Memory B cell (primary cell): Measurements from ENCODE around the gene GALNT17.

ENCODE experiments used
- ATAC-seq: fragments of 150-1000 bp; cut with Tn5 transposase; 2 replicates; pipeline ENCODE4 v1.10.0; 2021; ENCODE audit warnings: low read depth, mild to moderate bottlenecking, moderate library complexity
- DNase-seq, 2 donors: peaks; one replicate each; pipeline ENCODE4 v3.0.0; 2022; ENCODE audit warnings: low spot score in 2 of 2
- H3K27ac Mint-ChIP-seq: one replicate; pipeline ENCODE4 v1.8.0; 2022; ENCODE audit warnings: mild to moderate bottlenecking, moderate library complexity, mixed read lengths
- H3K27me3 Mint-ChIP-seq: one replicate; pipeline ENCODE4 v1.8.0; 2022; ENCODE audit warnings: mixed read lengths
- H3K36me3 Mint-ChIP-seq: one replicate; pipeline ENCODE4 v1.8.0; 2022; ENCODE audit warnings: mild to moderate bottlenecking, mixed read lengths
- H3K4me1 Mint-ChIP-seq: one replicate; pipeline ENCODE4 v1.8.0; 2022; ENCODE audit warnings: mixed read lengths
- H3K4me3 Mint-ChIP-seq: one replicate; pipeline ENCODE4 v1.8.0; 2022; ENCODE audit warnings: mild to moderate bottlenecking, moderate library complexity, mixed read lengths
- H3K9me3 Mint-ChIP-seq: one replicate; pipeline ENCODE4 v1.8.0; 2022; ENCODE audit warnings: mixed read lengths

The GALNT17 gene

GRCh38 chr7:71594736-71595135 is 462.8 kb downstream of the GALNT17 start:
- H3K4me3 Mint-ChIP-seq: no peak overlapping the region
- H3K27me3 Mint-ChIP-seq: no peaks in the 10 kb centered on the region
- ATAC-seq (no peak), DNase-seq (no peak)
- no peaks in the 10 kb centered on the region for H3K36me3 Mint-ChIP-seq
- peaks cover 11% of the 10 kb centered on the region for H3K9me3 Mint-ChIP-seq
- H3K27ac Mint-ChIP-seq: no peak overlapping the region
- no peaks in the 10 kb centered on the region for H3K4me1 Mint-ChIP-seq

- Mint-ChIP-seq H3K4me1 (no peaks in the 10 kb centered on the region), H3K9me3 (peaks cover 11% of the 10 kb centered on the region), H3K27me3 (no peaks in the 10 kb centered on the region), H3K4me3 (no peak overlapping the region), H3K36me3 (no peaks in the 10 kb centered on the region), H3K27ac (no peak overlapping the region)
- no peak for ATAC-seq
- DNase-seq: no peak
Observed at GRCh38 chr7:71595176-71595575, 463.2 kb downstream of the GALNT17 start.

GRCh38 chr7:71598553-71598952 is 466.6 kb downstream of the GALNT17 start:
- ATAC-seq (no peak), DNase-seq (no peak)
- Mint-ChIP-seq H3K36me3 (peaks cover 2% of the 10 kb centered on the region), H3K4me1 (no peaks in the 10 kb centered on the region), H3K9me3 (peaks cover 13% of the 10 kb centered on the region), H3K27me3 (peaks cover 1% of the 10 kb centered on the region), H3K27ac (no peak overlapping the region), H3K4me3 (no peak overlapping the region)

- H3K4me1 Mint-ChIP-seq: no peaks in the 10 kb centered on the region
- peaks cover 1% of the 10 kb centered on the region for H3K27me3 Mint-ChIP-seq
- DNase-seq (no peak), ATAC-seq (no peak)
- peaks cover 2% of the 10 kb centered on the region for H3K36me3 Mint-ChIP-seq
- no peak overlapping the region for H3K27ac Mint-ChIP-seq
- H3K4me3 Mint-ChIP-seq: no peak overlapping the region
- peaks cover 11% of the 10 kb centered on the region for H3K9me3 Mint-ChIP-seq
Observed at GRCh38 chr7:71601851-71602250, 469.9 kb downstream of the GALNT17 start.

- Mint-ChIP-seq H3K4me1 (no peaks in the 10 kb centered on the region), H3K27me3 (peaks cover 1% of the 10 kb centered on the region), H3K4me3 (no peak overlapping the region), H3K27ac (no peak overlapping the region), H3K36me3 (peaks cover 2% of the 10 kb centered on the region), H3K9me3 (peaks cover 17% of the 10 kb centered on the region)
- DNase-seq: no peak
- no peak for ATAC-seq
Observed at GRCh38 chr7:71604818-71605414, 473.0 kb downstream of the GALNT17 start.

- H3K4me3 Mint-ChIP-seq: no peak overlapping the region
- DNase-seq: no peak
- no peak overlapping the region for H3K27ac Mint-ChIP-seq
Observed at GRCh38 chr7:71611986-71612385, 480.0 kb downstream of the GALNT17 start.

GRCh38 chr7:71612911-71613310 is 481.0 kb downstream of the GALNT17 start:
- Mint-ChIP-seq H3K9me3 (peaks cover 6% of the 10 kb centered on the region), H3K27ac (no peak overlapping the region), H3K27me3 (no peaks in the 10 kb centered on the region), H3K4me1 (peaks cover 3% of the 10 kb centered on the region), H3K36me3 (no peaks in the 10 kb centered on the region), H3K4me3 (no peak overlapping the region)
- ATAC-seq (no peak), DNase-seq (no peak)

More at GRCh38 chr7:71611986-71612385, 480.0 kb downstream of the GALNT17 start:
- ATAC-seq: no peak
- Mint-ChIP-seq H3K36me3 (no peaks in the 10 kb centered on the region), H3K9me3 (peaks cover 12% of the 10 kb centered on the region), H3K4me1 (peaks cover 3% of the 10 kb centered on the region), H3K27me3 (no peaks in the 10 kb centered on the region)

GRCh38 chr7:71613313-71613712 is 481.4 kb downstream of the GALNT17 start:
- H3K27me3 Mint-ChIP-seq: no peaks in the 10 kb centered on the region
- H3K36me3 Mint-ChIP-seq: no peaks in the 10 kb centered on the region
- H3K9me3 Mint-ChIP-seq: peaks cover 4% of the 10 kb centered on the region
- H3K4me3 Mint-ChIP-seq: no peak overlapping the region
- DNase-seq: no peak
- ATAC-seq: no peak
- peaks cover 3% of the 10 kb centered on the region for H3K4me1 Mint-ChIP-seq
- H3K27ac Mint-ChIP-seq: no peak overlapping the region

- H3K4me3 Mint-ChIP-seq: no peak overlapping the region
- peaks cover 3% of the 10 kb centered on the region for H3K4me1 Mint-ChIP-seq
- no peak for ATAC-seq
- no peaks in the 10 kb centered on the region for H3K36me3 Mint-ChIP-seq
- no peaks in the 10 kb centered on the region for H3K27me3 Mint-ChIP-seq
- H3K27ac Mint-ChIP-seq: no peak overlapping the region
- DNase-seq: no peak
- H3K9me3 Mint-ChIP-seq: peaks cover 3% of the 10 kb centered on the region
Observed at GRCh38 chr7:71615017-71615416, 483.1 kb downstream of the GALNT17 start.

- no peak overlapping the region for H3K4me3 Mint-ChIP-seq
- H3K27ac Mint-ChIP-seq: no peak overlapping the region
- H3K9me3 Mint-ChIP-seq: peaks cover 4% of the 10 kb centered on the region
- H3K36me3 Mint-ChIP-seq: no peaks in the 10 kb centered on the region
- peaks cover 3% of the 10 kb centered on the region for H3K4me1 Mint-ChIP-seq
- ATAC-seq (no peak), DNase-seq (no peak)
- H3K27me3 Mint-ChIP-seq: no peaks in the 10 kb centered on the region
Observed at GRCh38 chr7:71616217-71616616, 484.3 kb downstream of the GALNT17 start.

- ATAC-seq: no peak
- H3K27me3 Mint-ChIP-seq: no peaks in the 10 kb centered on the region
- no peaks in the 10 kb centered on the region for H3K36me3 Mint-ChIP-seq
- H3K4me1 Mint-ChIP-seq: peaks cover 3% of the 10 kb centered on the region
- no peak overlapping the region for H3K4me3 Mint-ChIP-seq
- H3K9me3 Mint-ChIP-seq: peaks cover 5% of the 10 kb centered on the region
- no peak overlapping the region for H3K27ac Mint-ChIP-seq
- DNase-seq: no peak
Observed at GRCh38 chr7:71618278-71618677, 486.3 kb downstream of the GALNT17 start.

- H3K27me3 Mint-ChIP-seq: no peaks in the 10 kb centered on the region
- H3K9me3 Mint-ChIP-seq: peaks cover 3% of the 10 kb centered on the region
- no peak overlapping the region for H3K27ac Mint-ChIP-seq
- no peak overlapping the region for H3K4me3 Mint-ChIP-seq
- DNase-seq (no peak), ATAC-seq (no peak)
- H3K4me1 Mint-ChIP-seq: no peaks in the 10 kb centered on the region
- H3K36me3 Mint-ChIP-seq: no peaks in the 10 kb centered on the region
Observed at GRCh38 chr7:71625545-71625944, 493.6 kb downstream of the GALNT17 start.

- H3K27ac Mint-ChIP-seq: no peak overlapping the region
Observed at GRCh38 chr7:71626206-71626605, 494.3 kb downstream of the GALNT17 start.

GRCh38 chr7:71627651-71628050 is 495.7 kb downstream of the GALNT17 start:
- no peak overlapping the region for H3K27ac Mint-ChIP-seq

More at GRCh38 chr7:71626206-71626605, 494.3 kb downstream of the GALNT17 start:
- DNase-seq: no peak
- ATAC-seq: no peak
- Mint-ChIP-seq H3K36me3 (no peaks in the 10 kb centered on the region), H3K9me3 (peaks cover 3% of the 10 kb centered on the region), H3K27me3 (no peaks in the 10 kb centered on the region), H3K4me1 (no peaks in the 10 kb centered on the region), H3K4me3 (no peak overlapping the region)

GRCh38 chr7:71630516-71630915 is 498.6 kb downstream of the GALNT17 start:
- Mint-ChIP-seq H3K9me3 (peaks cover 6% of the 10 kb centered on the region), H3K36me3 (no peaks in the 10 kb centered on the region), H3K27me3 (peaks cover 2% of the 10 kb centered on the region), H3K27ac (no peak overlapping the region), H3K4me3 (no peak overlapping the region), H3K4me1 (no peaks in the 10 kb centered on the region)
- ATAC-seq (no peak), DNase-seq (no peak)

More at GRCh38 chr7:71627651-71628050, 495.7 kb downstream of the GALNT17 start:
- Mint-ChIP-seq H3K9me3 (peaks cover 3% of the 10 kb centered on the region), H3K4me1 (no peaks in the 10 kb centered on the region), H3K27me3 (peaks cover 2% of the 10 kb centered on the region), H3K36me3 (no peaks in the 10 kb centered on the region), H3K4me3 (no peak overlapping the region)
- DNase-seq (no peak), ATAC-seq (no peak)
